ENCODE results near the gene BLVRB. TPM values are rescaled to one million over a fixed set of nuclear protein-coding genes. Genes with fewer than 3 reads are reported as not detected.

Gene BLVRB
- total and polyA plus RNA-seq, 2 experiments from 2014 or later = 43.7 to 53.7 TPM

- H3K27me3 Mint-ChIP-seq (ENCODE audit: insufficient read depth, low read depth, poor library complexity) = peaks cover 7% of the 10 kb centered on the region
- Histone ChIP-seq H3K27me3 (ENCODE audit: insufficient read depth) (no peaks in the 10 kb centered on the region), H3K4me2 (no peak overlapping the region), H3K79me2 (replicated peaks; ENCODE audit: insufficient read depth) (no peaks in the 10 kb centered on the region), H3K4me3 (no peak overlapping the region), H4K20me1 (replicated peaks; ENCODE audit: insufficient read depth) (no peaks in the 10 kb centered on the region), H3K36me3 (ENCODE audit: insufficient read depth) (no peaks in the 10 kb centered on the region), H3F3A (replicated peaks; ENCODE audit: low read depth) (0 out of 2 replicates have a peak, but pooled peaks cover 7% of the 10 kb centered on the region), H3K27ac (ENCODE audit: low read depth) (no peak overlapping the region), H3K9me2 (ENCODE audit: insufficient read depth) (no peaks in the 10 kb centered on the region), H2AFZ (no peak overlapping the region), H3K4me1 (ENCODE audit: insufficient read depth) (peaks cover 22% of the 10 kb centered on the region)
- no peak for TF ChIP-seq STAT1 (IDR thresholded peaks at IDR 0.05; ENCODE audit: unreplicated experiment)
- no peak for TF ChIP-seq CTCF (conservative IDR thresholded peaks at IDR 0.05; ENCODE audit: low read depth in 2 of 2)
- TF ChIP-seq, protein P1, sequence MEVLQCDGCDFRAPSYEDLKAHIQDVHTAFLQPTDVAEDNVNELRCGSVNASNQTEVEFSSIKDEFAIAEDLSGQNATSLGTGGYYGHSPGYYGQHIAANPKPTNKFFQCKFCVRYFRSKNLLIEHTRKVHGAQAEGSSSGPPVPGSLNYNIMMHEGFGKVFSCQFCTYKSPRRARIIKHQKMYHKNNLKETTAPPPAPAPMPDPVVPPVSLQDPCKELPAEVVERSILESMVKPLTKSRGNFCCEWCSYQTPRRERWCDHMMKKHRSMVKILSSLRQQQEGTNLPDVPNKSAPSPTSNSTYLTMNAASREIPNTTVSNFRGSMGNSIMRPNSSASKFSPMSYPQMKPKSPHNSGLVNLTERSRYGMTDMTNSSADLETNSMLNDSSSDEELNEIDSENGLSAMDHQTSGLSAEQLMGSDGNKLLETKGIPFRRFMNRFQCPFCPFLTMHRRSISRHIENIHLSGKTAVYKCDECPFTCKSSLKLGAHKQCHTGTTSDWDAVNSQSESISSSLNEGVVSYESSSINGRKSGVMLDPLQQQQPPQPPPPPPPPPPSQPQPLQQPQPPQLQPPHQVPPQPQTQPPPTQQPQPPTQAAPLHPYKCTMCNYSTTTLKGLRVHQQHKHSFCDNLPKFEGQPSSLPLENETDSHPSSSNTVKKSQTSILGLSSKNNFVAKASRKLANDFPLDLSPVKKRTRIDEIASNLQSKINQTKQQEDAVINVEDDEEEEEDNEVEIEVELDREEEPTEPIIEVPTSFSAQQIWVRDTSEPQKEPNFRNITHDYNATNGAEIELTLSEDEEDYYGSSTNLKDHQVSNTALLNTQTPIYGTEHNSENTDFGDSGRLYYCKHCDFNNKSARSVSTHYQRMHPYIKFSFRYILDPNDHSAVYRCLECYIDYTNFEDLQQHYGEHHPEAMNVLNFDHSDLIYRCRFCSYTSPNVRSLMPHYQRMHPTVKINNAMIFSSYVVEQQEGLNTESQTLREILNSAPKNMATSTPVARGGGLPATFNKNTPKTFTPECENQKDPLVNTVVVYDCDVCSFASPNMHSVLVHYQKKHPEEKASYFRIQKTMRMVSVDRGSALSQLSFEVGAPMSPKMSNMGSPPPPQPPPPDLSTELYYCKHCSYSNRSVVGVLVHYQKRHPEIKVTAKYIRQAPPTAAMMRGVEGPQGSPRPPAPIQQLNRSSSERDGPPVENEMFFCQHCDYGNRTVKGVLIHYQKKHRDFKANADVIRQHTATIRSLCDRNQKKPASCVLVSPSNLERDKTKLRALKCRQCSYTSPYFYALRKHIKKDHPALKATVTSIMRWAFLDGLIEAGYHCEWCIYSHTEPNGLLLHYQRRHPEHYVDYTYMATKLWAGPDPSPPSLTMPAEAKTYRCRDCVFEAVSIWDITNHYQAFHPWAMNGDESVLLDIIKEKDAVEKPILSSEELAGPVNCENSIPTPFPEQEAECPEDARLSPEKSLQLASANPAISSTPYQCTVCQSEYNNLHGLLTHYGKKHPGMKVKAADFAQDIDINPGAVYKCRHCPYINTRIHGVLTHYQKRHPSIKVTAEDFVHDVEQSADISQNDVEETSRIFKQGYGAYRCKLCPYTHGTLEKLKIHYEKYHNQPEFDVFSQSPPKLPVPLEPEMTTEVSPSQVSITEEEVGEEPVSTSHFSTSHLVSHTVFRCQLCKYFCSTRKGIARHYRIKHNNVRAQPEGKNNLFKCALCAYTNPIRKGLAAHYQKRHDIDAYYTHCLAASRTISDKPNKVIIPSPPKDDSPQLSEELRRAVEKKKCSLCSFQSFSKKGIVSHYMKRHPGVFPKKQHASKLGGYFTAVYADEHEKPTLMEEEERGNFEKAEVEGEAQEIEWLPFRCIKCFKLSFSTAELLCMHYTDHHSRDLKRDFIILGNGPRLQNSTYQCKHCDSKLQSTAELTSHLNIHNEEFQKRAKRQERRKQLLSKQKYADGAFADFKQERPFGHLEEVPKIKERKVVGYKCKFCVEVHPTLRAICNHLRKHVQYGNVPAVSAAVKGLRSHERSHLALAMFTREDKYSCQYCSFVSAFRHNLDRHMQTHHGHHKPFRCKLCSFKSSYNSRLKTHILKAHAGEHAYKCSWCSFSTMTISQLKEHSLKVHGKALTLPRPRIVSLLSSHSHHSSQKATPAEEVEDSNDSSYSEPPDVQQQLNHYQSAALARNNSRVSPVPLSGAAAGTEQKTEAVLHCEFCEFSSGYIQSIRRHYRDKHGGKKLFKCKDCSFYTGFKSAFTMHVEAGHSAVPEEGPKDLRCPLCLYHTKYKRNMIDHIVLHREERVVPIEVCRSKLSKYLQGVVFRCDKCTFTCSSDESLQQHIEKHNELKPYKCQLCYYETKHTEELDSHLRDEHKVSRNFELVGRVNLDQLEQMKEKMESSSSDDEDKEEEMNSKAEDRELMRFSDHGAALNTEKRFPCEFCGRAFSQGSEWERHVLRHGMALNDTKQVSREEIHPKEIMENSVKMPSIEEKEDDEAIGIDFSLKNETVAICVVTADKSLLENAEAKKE (CRISPR knock-in tag; IDR thresholded peaks at IDR 0.05) = no peak
- no peak for TF ChIP-seq EZH2phosphoT487 (IDR thresholded peaks at IDR 0.05; ENCODE audit: unreplicated experiment)
- TF ChIP-seq ZNF331 (CRISPR knock-in tag; IDR thresholded peaks at IDR 0.05; ENCODE audit: low read depth) = no peak
- TF ChIP-seq EZH2 (IDR thresholded peaks at IDR 0.05; ENCODE audit: low read depth, unreplicated experiment) = no peak
- TF ChIP-seq JUNB (IDR thresholded peaks at IDR 0.05; ENCODE audit: unreplicated experiment) = no peak
- TF ChIP-seq, protein P2, sequence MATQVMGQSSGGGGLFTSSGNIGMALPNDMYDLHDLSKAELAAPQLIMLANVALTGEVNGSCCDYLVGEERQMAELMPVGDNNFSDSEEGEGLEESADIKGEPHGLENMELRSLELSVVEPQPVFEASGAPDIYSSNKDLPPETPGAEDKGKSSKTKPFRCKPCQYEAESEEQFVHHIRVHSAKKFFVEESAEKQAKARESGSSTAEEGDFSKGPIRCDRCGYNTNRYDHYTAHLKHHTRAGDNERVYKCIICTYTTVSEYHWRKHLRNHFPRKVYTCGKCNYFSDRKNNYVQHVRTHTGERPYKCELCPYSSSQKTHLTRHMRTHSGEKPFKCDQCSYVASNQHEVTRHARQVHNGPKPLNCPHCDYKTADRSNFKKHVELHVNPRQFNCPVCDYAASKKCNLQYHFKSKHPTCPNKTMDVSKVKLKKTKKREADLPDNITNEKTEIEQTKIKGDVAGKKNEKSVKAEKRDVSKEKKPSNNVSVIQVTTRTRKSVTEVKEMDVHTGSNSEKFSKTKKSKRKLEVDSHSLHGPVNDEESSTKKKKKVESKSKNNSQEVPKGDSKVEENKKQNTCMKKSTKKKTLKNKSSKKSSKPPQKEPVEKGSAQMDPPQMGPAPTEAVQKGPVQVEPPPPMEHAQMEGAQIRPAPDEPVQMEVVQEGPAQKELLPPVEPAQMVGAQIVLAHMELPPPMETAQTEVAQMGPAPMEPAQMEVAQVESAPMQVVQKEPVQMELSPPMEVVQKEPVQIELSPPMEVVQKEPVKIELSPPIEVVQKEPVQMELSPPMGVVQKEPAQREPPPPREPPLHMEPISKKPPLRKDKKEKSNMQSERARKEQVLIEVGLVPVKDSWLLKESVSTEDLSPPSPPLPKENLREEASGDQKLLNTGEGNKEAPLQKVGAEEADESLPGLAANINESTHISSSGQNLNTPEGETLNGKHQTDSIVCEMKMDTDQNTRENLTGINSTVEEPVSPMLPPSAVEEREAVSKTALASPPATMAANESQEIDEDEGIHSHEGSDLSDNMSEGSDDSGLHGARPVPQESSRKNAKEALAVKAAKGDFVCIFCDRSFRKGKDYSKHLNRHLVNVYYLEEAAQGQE (IDR thresholded peaks at IDR 0.05; ENCODE audit: unreplicated experiment) = no peak
- TF ChIP-seq CREB1 (CRISPR knock-in tag; IDR thresholded peaks at IDR 0.05; ENCODE audit: low read depth) = no peak
- no peak for TF ChIP-seq ETS1 (IDR thresholded peaks at IDR 0.05)
- no peak for TF ChIP-seq POLR2AphosphoS5 (IDR thresholded peaks at IDR 0.05; ENCODE audit: low read depth)
- TF ChIP-seq NANOG (IDR thresholded peaks at IDR 0.05; ENCODE audit: borderline replicate concordance) = no peak
- TF ChIP-seq ZNF114 (CRISPR knock-in tag; IDR thresholded peaks at IDR 0.05) = no peak
- H3K27ac Mint-ChIP-seq = no peak overlapping the region
- peaks cover 34% of the 10 kb centered on the region for H3K4me1 Mint-ChIP-seq
- H3K9me3 Mint-ChIP-seq = no peaks in the 10 kb centered on the region
- DNase-seq (ENCODE audit: low spot score) = no peak
- ATAC-seq = no peak
- H3K4me3 Mint-ChIP-seq = no peak overlapping the region
- peaks cover 2% of the 10 kb centered on the region; the same call in 1 of the 3 replicates for H3K36me3 Mint-ChIP-seq (ENCODE audit: low read depth)
Measured at GRCh38 chr19:40407714-40408597, 57.6 kb downstream of the BLVRB start.
